Prostate gland (tissue), 2 donors: ENCODE measurements around the gene FUT8.

Experiments used
- CTCF ChIP-seq, 4 experiments: fragments of 200-600 bp in 2 of 4; fragments of 450-650 bp in 2 of 4; sonication (generic) in 2 of 4; IDR thresholded peaks; 1 replicate in 3 of 4; 2 replicates in 1 of 4; pipeline ENCODE4 v1.5.1; 2016 to 2019; ENCODE audit warnings: antibody characterized with exemption in 4 of 4, mild to moderate bottlenecking in 2 of 4, moderate library complexity in 2 of 4
- POLR2A ChIP-seq: fragments of 450-650 bp; IDR thresholded peaks from one replicate; pipeline ENCODE4 v1.6.1; 2016; ENCODE audit warnings: antibody characterized with exemption, mild to moderate bottlenecking

DNA sequence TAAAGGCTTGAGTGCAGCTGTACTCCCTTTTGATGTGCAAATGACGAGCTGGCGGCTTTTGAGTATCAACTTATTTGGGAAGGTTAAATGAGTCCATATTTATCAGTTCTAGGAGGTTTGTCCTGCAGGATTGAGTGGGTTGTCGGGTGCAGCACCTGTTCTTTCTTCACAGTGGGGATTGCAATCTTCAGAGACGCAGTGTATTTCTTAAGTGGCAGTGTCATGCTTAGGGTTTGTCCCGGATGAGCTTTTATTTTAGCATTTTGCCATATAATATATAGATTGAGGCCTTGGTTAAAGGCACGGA is 1.2 kb downstream of the FUT8 start:
- TF ChIP-seq POLR2A (no peak), CTCF (IDR thresholded peaks at IDR 0.05) (no peak)
